MM.1S (cell line): ENCODE measurements around the gene WDR64.

Experiments
- CTCF ChIP-seq: fragments of 300-600 bp; sonication (generic); IDR thresholded peaks from 2 replicates; pipeline ENCODE4 v1.5.1; 2016; ENCODE audit warnings: antibody characterized with exemption, low read length, mixed read lengths
- EZH2 ChIP-seq: fragments of 300-600 bp; sonication (generic); optimal IDR thresholded peaks from 2 replicates; pipeline ENCODE3; 2017; ENCODE audit warnings: low read depth, mild to moderate bottlenecking, antibody characterized with exemption, low read length, mixed read lengths
- EZH2phosphoT487 ChIP-seq: fragments of 300-600 bp; sonication (generic); IDR thresholded peaks from 2 replicates; pipeline ENCODE4 v1.6.1; 2018; ENCODE audit warnings: antibody characterized with exemption, low read length

GRCh38 chr1:241762713-241763339, 110.7 kb downstream of the WDR64 start:
- TF ChIP-seq EZH2 (no peak), CTCF (no peak), EZH2phosphoT487 (no peak)
